Testis (tissue), 3 donors: ENCODE results near the gene LILRB3. TPM values are rescaled to one million over a fixed set of nuclear protein-coding genes. Genes with fewer than 3 reads are reported as not detected.
"Not testable (repeated sequence)": the region's sequence is repeated elsewhere in the genome, so short reads cannot be mapped to it uniquely, and the experiment has no call there.

Source experiments
- DNase-seq: peaks from one replicate; pipeline ENCODE4 v3.0.0-alpha.2; 2019
- H3K27ac ChIP-seq, 2 donors: fragments of 200-600 bp; sonication (generic); one replicate each; pipeline ENCODE4 v1.5.1; 2019
- H3K27me3 ChIP-seq: fragments of 200-600 bp; sonication (generic); one replicate; pipeline ENCODE4 v1.5.1; 2019
- H3K36me3 ChIP-seq: fragments of 200-600 bp; sonication (generic); one replicate; pipeline ENCODE4 v1.5.1; 2017; ENCODE audit warnings: low read depth; ENCODE audit errors: missing control alignments
- H3K4me1 ChIP-seq: fragments of 200-600 bp; sonication (generic); one replicate; pipeline ENCODE4 v1.5.1; 2019
- H3K4me3 ChIP-seq, 2 donors: fragments of 200-600 bp; sonication (generic); one replicate each; pipeline ENCODE4 v1.5.1; 2017 to 2019
- H3K9me3 ChIP-seq: fragments of 200-600 bp; sonication (generic); one replicate; pipeline ENCODE4 v1.5.1; 2017
- CTCF ChIP-seq, 3 experiments: fragments of 450-650 bp in 2 of 3; fragments of 200-600 bp in 1 of 3; sonication (generic) in 1 of 3; IDR thresholded peaks; one replicate each; pipeline ENCODE4 v1.5.1; 2016 to 2019; ENCODE audit warnings: antibody characterized with exemption in 3 of 3, mild to moderate bottlenecking in 2 of 3, moderate library complexity in 1 of 3
- POLR2A ChIP-seq: fragments of 450-650 bp; IDR thresholded peaks from one replicate; pipeline ENCODE4 v1.6.1; 2017; ENCODE audit warnings: antibody characterized with exemption, mild to moderate bottlenecking, moderate library complexity
- WGBS, 2 donors: methylation state at CpG; one replicate each; pipeline ENCODE4 v1.1.5; 2018; 5-methylcytosine and 5-hydroxymethylcytosine counted together
- intact Hi-C: fragments of 100-400 bp; cut with DNase I; formaldehyde crosslinking; loops from one replicate; pipeline ENCODE4 v1.15.1; 2023; ENCODE audit warnings: low total_unique reads
- polyA plus RNA-seq: library from polyadenylated mRNA; stranded (reverse); fragments of 350-450 nt; fragmentation: Illumina TruSeq; extraction: RNeasy Lipid Tissue Mini Kit (QIAGEN cat#74804); gene quantifications from one replicate; pipeline ENCODE4 v1.2.3, GENCODE V29; 2014; ENCODE audit warnings: low read depth, low replicate concordance; ENCODE audit not compliant: insufficient read depth
- total RNA-seq, 2 donors: library from RNA; depleted of rRNA; stranded (reverse); fragments of >200 nt; gene quantifications; one replicate each; pipeline ENCODE4 v1.2.3, GENCODE V29; 2016

The LILRB3 gene
- total and polyA plus RNA-seq, 3 donors from 2014 or later: 3.6 to 11.0 (median 4.9) TPM

- no peak overlapping the region for H3K27ac ChIP-seq
- no peak for DNase-seq
- TF ChIP-seq POLR2A: no peak
- TF ChIP-seq CTCF (IDR thresholded peaks at IDR 0.05): no peak
- WGBS, 2 donors: 36 to 76% methylated on average over 5 of the region's 5 CpGs
- no peaks in the 10 kb centered on the region for H3K9me3 ChIP-seq
- H3K4me3 ChIP-seq: no peak overlapping the region
- H3K27me3 ChIP-seq: no peaks in the 10 kb centered on the region
- no peaks in the 10 kb centered on the region for H3K36me3 ChIP-seq
- H3K4me1 ChIP-seq: no peaks in the 10 kb centered on the region
- intact Hi-C loops: no loop called here
Measured at GRCh38 chr19:54233941-54234340, 11.1 kb upstream of the LILRB3 start.

- TF ChIP-seq POLR2A (no peak), CTCF (IDR thresholded peaks at IDR 0.05) (peak; percentile 70 to 77 (median 72))
Measured at GRCh38 chr19:54231077-54231931, 8.5 kb upstream of the LILRB3 start.

DNA sequence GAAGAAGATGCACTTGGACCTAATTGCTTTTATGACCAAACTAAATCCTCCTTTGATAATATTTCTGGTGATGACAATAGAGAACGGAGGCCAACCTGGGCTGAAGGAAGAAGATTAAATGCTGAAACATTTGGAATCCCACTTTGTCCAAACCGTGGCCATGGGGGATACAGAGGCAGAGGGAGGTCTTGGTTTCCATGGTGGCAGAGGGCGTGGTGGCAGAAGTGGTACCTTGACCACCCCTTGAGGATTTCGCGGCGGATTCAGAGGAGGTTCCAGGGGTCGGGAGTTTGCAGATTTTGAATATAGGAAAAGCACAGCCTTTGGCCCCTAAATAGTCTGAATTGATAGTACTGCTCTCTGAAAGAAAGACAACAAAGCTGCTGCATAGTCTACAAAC is 7.2 kb upstream of the LILRB3 start:
- no peaks in the 10 kb centered on the region for H3K4me1 ChIP-seq
- no peak overlapping the region for H3K4me3 ChIP-seq
- no peaks in the 10 kb centered on the region for H3K9me3 ChIP-seq
- no peaks in the 10 kb centered on the region for H3K27me3 ChIP-seq
- intact Hi-C loops: no loop called here
- TF ChIP-seq CTCF (IDR thresholded peaks at IDR 0.05) (no peak), POLR2A (no peak)
- H3K36me3 ChIP-seq: no peaks in the 10 kb centered on the region
- DNase-seq: no peak
- WGBS, 2 donors: 72 to 86% methylated on average over 7 of the region's 7 CpGs
- H3K27ac ChIP-seq: no peak overlapping the region

More at GRCh38 chr19:54231077-54231931, 8.5 kb upstream of the LILRB3 start:
- peak; percentile 91 for DNase-seq
- Histone ChIP-seq H3K4me3 (no peak overlapping the region), H3K9me3 (no peaks in the 10 kb centered on the region), H3K27me3 (no peaks in the 10 kb centered on the region), H3K4me1 (no peaks in the 10 kb centered on the region), H3K36me3 (no peaks in the 10 kb centered on the region), H3K27ac (no peak overlapping the region)
- 35 to 45% methylated on average over 15 to 21 of the region's 21 CpGs for WGBS, 2 donors
- intact Hi-C loops: no loop called here

- Histone ChIP-seq H3K27ac (no peak overlapping the region), H3K4me1 (no peaks in the 10 kb centered on the region), H3K9me3 (no peaks in the 10 kb centered on the region), H3K27me3 (no peaks in the 10 kb centered on the region), H3K36me3 (no peaks in the 10 kb centered on the region), H3K4me3 (no peak overlapping the region)
- intact Hi-C loops: no loop called here
- TF ChIP-seq POLR2A: no peak
- no peak for TF ChIP-seq CTCF (IDR thresholded peaks at IDR 0.05)
- 49 to 75% methylated on average over 7 to 8 of the region's 8 CpGs for WGBS, 2 donors
- DNase-seq: no peak
Measured at GRCh38 chr19:54229146-54229545, 6.3 kb upstream of the LILRB3 start.

- DNase-seq, H3K36me3 ChIP-seq, H3K27ac ChIP-seq, H3K4me3 ChIP-seq, intact Hi-C loops, H3K27me3 ChIP-seq, H3K4me1 ChIP-seq, H3K9me3 ChIP-seq: not testable (repeated sequence)
- WGBS, 2 donors: 57 to 75% methylated on average over 9 to 10 of the region's 10 CpGs
Measured at GRCh38 chr19:54224619-54225018, 1.8 kb upstream of the LILRB3 start.

DNA sequence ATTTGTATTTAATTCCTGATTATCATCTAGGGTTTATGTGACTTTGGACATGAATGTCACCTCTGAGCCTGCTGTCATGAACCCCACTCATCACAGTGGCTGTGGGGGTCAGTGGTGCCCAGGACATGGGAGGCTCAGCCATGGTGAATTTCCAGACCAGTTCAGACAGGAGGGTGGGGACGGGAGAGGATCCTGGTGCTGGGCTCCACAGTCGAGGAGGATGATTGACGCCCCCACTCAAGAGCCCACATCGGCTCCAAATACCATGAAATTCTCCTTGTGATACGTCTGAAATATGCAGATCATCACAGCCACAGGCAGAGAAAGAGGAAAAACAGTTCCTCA is 1.1 kb upstream of the LILRB3 start:
- H3K36me3 ChIP-seq, intact Hi-C loops, H3K9me3 ChIP-seq, H3K4me1 ChIP-seq, H3K27me3 ChIP-seq, H3K4me3 ChIP-seq, H3K27ac ChIP-seq, DNase-seq: not testable (repeated sequence)
- 46 to 54% methylated on average over 5 of the region's 5 CpGs for whole genome bisulfite sequencing, 2 donors

DNA sequence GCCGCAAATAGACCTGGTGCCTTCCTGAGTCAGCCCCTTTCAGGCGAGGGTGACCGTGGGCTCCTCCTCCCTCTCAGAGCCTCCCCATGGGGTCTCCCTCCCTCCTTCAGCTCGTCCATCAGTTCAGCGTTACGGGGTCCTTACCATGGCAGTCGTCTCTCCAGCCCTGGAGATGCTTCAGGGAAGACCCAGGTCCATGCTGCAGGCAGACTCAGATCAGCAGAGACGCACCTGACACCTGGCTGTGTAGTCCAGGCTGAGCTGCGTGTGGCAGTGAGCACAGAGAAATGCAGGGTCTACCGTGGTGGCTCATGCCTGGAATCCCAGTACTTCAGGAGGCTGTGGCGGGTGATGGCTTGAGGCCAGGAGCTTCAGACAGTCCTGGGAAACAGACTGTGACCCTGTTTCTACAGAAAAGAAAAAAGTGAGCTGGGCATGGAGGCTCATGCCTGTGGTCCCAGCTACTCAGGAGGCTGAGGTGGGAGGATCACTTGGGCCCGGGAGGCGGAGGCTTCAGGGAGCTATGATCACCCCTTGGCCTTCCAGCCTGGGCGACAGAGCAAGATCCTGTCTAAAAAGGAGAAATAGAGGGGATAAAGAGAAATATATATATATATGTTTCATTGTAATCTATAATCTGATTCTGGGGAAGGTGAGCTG is 600 bp upstream of the LILRB3 start:
- intact Hi-C loops, H3K27me3 ChIP-seq, H3K9me3 ChIP-seq, DNase-seq, H3K4me1 ChIP-seq, H3K27ac ChIP-seq, H3K4me3 ChIP-seq, H3K36me3 ChIP-seq: not testable (repeated sequence)
- 56 to 57% methylated on average over 8 to 14 of the region's 14 CpGs for WGBS, 2 donors

- H3K27me3 ChIP-seq, H3K9me3 ChIP-seq, H3K36me3 ChIP-seq, H3K27ac ChIP-seq, H3K4me3 ChIP-seq, DNase-seq, intact Hi-C loops, H3K4me1 ChIP-seq: not testable (repeated sequence)
- 82 to 84% methylated on average over 5 to 6 of the region's 7 CpGs for WGBS, 2 donors
Measured at GRCh38 chr19:54221947-54222346, 860 bp downstream of the LILRB3 start.
